Panc1 (cell line): ENCODE measurements around the gene GGN. TPM values are rescaled to one million over a fixed set of nuclear protein-coding genes. Genes with fewer than 3 reads are reported as not detected.

ENCODE experiments used
- ATAC-seq: fragments of 200-7000 bp; cut with Tn5 transposase; 2 replicates; pipeline ENCODE4 v1.9.1; 2020; ENCODE audit warnings: mild to moderate bottlenecking, moderate library complexity
- BruUV-seq: library from RNA; stranded (reverse); fragments of 400-500 nt; replicated peaks from 2 replicates; lab custom pipeline; 2021; lab: Mats Ljungman, UMichigan
- CTCF ChIA-PET: fragments of 300-600 bp; sonication (Branson Sonifier 250); formaldehyde crosslinking; loops from one replicate; lab custom pipeline; 2022; ENCODE audit warnings: antibody characterized with exemption; lab: Charles Lee
- POLR2A ChIA-PET: fragments of 300-600 bp; sonication (Branson Sonifier 250); formaldehyde crosslinking; loops from one replicate; lab custom pipeline; 2022; ENCODE audit warnings: antibody characterized with exemption; lab: Charles Lee
- DNase-seq: peaks from one replicate; pipeline ENCODE4 v3.0.0-alpha.2; 2010; ENCODE audit warnings: low read depth, low spot score
- H3K27ac ChIP-seq: 2 replicates; pipeline ENCODE4 v1.5.1; 2011; ENCODE audit warnings: mild to moderate bottlenecking, low read length, inconsistent platforms
- H3K27me3 ChIP-seq: fragments of 200-500 bp; sonication (Bioruptor generic); 2 replicates; pipeline ENCODE4 v1.6.0; 2014; ENCODE audit warnings: low read length, inconsistent platforms; ENCODE audit not compliant: control insufficient read depth, insufficient read depth
- H3K36me3 ChIP-seq: fragments of 200-500 bp; sonication (Bioruptor generic); 2 replicates; pipeline ENCODE4 v1.5.1; 2014; ENCODE audit warnings: inconsistent platforms, mild to moderate bottlenecking, low read length, moderate library complexity; ENCODE audit not compliant: control insufficient read depth, insufficient read depth
- H3K4me1 ChIP-seq: 2 replicates; pipeline ENCODE4 v1.5.1; 2011; ENCODE audit warnings: inconsistent platforms, mild to moderate bottlenecking, low read length, moderate library complexity; ENCODE audit not compliant: control insufficient read depth, insufficient read depth
- H3K4me3 ChIP-seq, 2 experiments: 2 replicates each; pipeline ENCODE4 v1.5.1; 2011 to 2012; ENCODE audit warnings: low read depth in 2 of 2, low read length in 2 of 2, mild to moderate bottlenecking in 2 of 2, inconsistent platforms in 1 of 2, moderate library complexity in 1 of 2
- H3K9me3 ChIP-seq: fragments of 200-500 bp; sonication (Bioruptor generic); 2 replicates; pipeline ENCODE4 v1.5.1; 2014; ENCODE audit warnings: low read depth, mild to moderate bottlenecking, inconsistent platforms, low read length, moderate library complexity; ENCODE audit not compliant: control insufficient read depth, insufficient read depth
- CTCF ChIP-seq: fragments of 450-650 bp; IDR thresholded peaks from 2 replicates; pipeline ENCODE4 v1.5.1; 2017; ENCODE audit warnings: mild to moderate bottlenecking
- POLR2AphosphoS5 ChIP-seq: IDR thresholded peaks from 2 replicates; pipeline ENCODE4 v1.6.1; 2012; ENCODE audit warnings: mild to moderate bottlenecking, low read depth, low read length, moderate library complexity
- REST ChIP-seq, 2 experiments: IDR thresholded peaks; 2 replicates each; pipeline ENCODE4 v1.6.1; 2011 to 2012; ENCODE audit warnings: low read depth in 2 of 2, control low read depth in 1 of 2, low read length in 1 of 2, mild to moderate bottlenecking in 1 of 2, moderate library complexity in 1 of 2; ENCODE audit not compliant: insufficient read depth in 1 of 2
- SIN3A ChIP-seq: IDR thresholded peaks from 2 replicates; pipeline ENCODE4 v1.6.1; 2012; ENCODE audit warnings: low read depth, mild to moderate bottlenecking, low read length, moderate library complexity, borderline replicate concordance; ENCODE audit not compliant: insufficient read depth
- TCF7L2 ChIP-seq: IDR thresholded peaks from 2 replicates; pipeline ENCODE4 v1.6.1; 2011; ENCODE audit warnings: mild to moderate bottlenecking, low read depth, low read length, inconsistent platforms
- in situ Hi-C: cut with HindIII; loops from 2 replicates; pipeline ENCODE4 v1.10.0; 2016; ENCODE audit warnings: low sequenced_read_pairs, low pct_unique_long_range_greater_than_20kb
- intact Hi-C: fragments of 100-400 bp; cut with micrococcal nuclease; formaldehyde crosslinking; loops from one replicate; pipeline ENCODE4 v1.10.0; 2022; ENCODE audit not compliant: unreplicated experiment
- total RNA-seq: library from RNA; stranded (reverse); gene quantifications from one replicate; pipeline ENCODE4 v1.2.1, GENCODE V29; 2021; ENCODE audit not compliant: unreplicated experiment

GGN gene
- total RNA-seq, 1 experiment from 2014 or later: 1.4 TPM

GRCh38 chr19:38434549-38435051 is 46.8 kb upstream of the GGN start:
- CTCF ChIA-PET: interaction anchor here (0.6 kb wide), 4 partner anchors 32 to 1644 kb away, joined by 4 to 11 read pairs (median 7); partner anchors contain the start of gene FAM98C
- Histone ChIP-seq H3K4me1 (no peaks in the 10 kb centered on the region), H3K27ac (no peak overlapping the region), H3K36me3 (no peaks in the 10 kb centered on the region), H3K27me3 (no peaks in the 10 kb centered on the region), H3K4me3 (no peak overlapping the region), H3K9me3 (no peaks in the 10 kb centered on the region)
- BruUV-seq: no TSS peak
- DNase-seq: no peak
- ATAC-seq: no peak
- TF ChIP-seq REST (IDR thresholded peaks at IDR 0.05; ENCODE audit: insufficient read depth in 1 of 2, low read depth in 2 of 2, low read length in 1 of 2): no peak
- TF ChIP-seq TCF7L2: no peak
- no peak for TF ChIP-seq POLR2AphosphoS5
- TF ChIP-seq CTCF: no peak
- in situ Hi-C loops: no loop called here
- POLR2A ChIA-PET: interaction anchor here (0.6 kb wide), 1 partner anchor 23 kb away, joined by 13 read pairs; no protein-coding TSS in a partner anchor
- intact Hi-C loops: no loop called here

GRCh38 chr19:38433268-38433733 is 45.5 kb upstream of the GGN start, which contains the start of gene RYR1:
Gene RYR1 (plus strand): TSS chr19:38433691. CDS start chr19:38433830, 139 bp downstream.
- intact Hi-C loops: no loop called here

More at GRCh38 chr19:38433268-38433733, 45.5 kb upstream of the GGN start, which contains the start of gene RYR1:
- ChIA-PET CTCF (no interaction called here), POLR2A (no interaction called here)
- H3K36me3 ChIP-seq: no peaks in the 10 kb centered on the region
- no peak within 1 kb of the TSS for H3K27ac ChIP-seq
- H3K4me1 ChIP-seq: no peaks in the 10 kb centered on the region
- DNase-seq: no peak
- H3K4me3 ChIP-seq: no peak within 1 kb of the TSS
- TF ChIP-seq REST (IDR thresholded peaks at IDR 0.05; ENCODE audit: insufficient read depth in 1 of 2, low read depth in 2 of 2, low read length in 1 of 2) (no peak), POLR2AphosphoS5 (no peak), CTCF (no peak), TCF7L2 (no peak), SIN3A (no peak)
- H3K27me3 ChIP-seq: no peaks in the 10 kb centered on the region
- ATAC-seq: peak; percentile 66; the same call in 1 of the 2 replicates
- no peaks in the 10 kb centered on the region for H3K9me3 ChIP-seq
- no TSS peak for BruUV-seq
- in situ Hi-C loops: no loop called here
